Endothelial cell of hepatic sinusoid (primary cell): ENCODE results near the gene NEK10.

ENCODE experiments used
- in situ Hi-C: cut with HindIII; loops from 2 replicates; pipeline ENCODE4 v1.10.0; 2017; ENCODE audit warnings: low sequenced_read_pairs

Gene NEK10

DNA sequence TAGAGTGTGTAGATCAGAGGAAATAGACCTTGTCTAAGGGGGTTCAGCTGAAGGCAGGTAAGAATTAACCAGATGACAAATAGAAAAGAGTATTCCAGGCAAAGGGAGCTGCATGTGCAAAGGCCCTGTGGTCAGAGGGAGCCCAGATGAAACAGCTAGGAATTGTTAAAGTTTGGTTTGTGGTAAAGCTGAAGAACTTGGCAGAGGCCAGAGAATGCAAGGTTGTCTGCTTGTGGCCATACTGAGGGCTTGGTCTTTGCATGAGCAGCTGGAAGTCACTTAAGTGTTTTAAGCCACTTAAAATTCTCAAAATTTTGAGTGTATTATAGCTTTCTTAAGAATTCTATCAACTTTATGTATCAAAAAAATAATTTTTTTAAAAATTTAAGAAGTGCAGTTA, 116.5 kb downstream of the NEK10 start:
- in situ Hi-C loops: no loop called here

DNA sequence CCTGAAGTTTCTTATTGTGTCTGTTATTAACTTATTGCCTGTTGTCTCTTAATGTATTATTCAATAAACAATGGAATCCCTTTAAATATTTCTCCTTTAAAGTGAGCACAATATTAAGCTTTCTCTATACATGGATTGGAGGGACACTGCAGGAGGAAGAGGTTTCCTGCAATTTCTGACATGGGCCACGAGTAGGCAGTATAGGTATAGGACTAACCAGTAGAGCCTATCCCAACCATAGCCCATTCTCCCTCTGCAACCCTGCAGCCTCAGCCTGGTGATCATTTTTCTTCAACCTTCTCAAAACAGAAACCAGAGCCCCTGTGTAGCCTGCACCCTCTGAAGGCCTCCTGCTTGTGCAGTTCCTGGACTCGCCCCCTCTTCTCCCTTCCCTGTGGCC, 124.8 kb downstream of the NEK10 start:
- in situ Hi-C loops: no loop called here

DNA sequence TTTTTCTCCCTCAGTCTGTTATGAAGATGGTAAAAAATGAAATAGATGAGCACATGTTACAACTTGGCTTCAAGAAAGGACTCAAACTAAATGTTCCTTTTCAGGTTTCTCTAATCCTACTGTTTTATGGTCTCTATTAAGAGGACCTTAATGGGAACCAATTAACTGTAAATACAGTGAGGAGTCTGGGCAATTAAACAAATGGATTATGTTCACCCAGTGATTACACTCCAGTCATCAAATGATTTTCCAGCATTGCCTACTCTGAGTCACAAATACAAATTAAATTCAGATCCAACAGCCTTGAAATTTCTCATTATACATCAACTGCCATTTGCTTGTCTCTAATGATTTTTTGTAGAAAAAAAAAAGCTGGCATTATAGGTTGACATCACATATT, 129.2 kb downstream of the NEK10 start:
- in situ Hi-C loops: no loop called here

- in situ Hi-C loops: loop anchor here (5.0 kb wide), 1 partner anchor 42 kb away; no protein-coding TSS in a partner anchor
These were observed 140.4 kb downstream of the NEK10 start for GRCh38 chr3:27228805-27229204.

DNA sequence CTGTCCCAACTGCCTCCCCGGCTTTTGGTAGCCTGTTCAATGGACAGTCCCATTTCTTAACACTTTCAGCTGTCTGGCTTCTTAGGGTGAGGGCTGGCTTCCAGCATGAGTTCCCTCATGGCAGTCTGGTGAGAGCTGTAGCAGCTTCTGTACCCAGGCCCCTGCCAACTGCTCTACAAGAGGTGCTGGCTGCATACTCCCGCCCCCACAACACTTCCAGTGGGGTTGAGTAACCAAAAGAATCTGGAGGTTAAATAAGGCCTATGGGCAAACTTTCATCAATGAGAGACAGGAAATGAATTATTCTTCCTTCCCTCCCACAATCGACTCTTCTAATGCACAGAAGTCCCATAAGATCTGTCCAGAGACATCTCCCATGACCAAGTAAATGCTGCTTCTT, 145.0 kb downstream of the NEK10 start:
- in situ Hi-C loops: no loop called here

DNA sequence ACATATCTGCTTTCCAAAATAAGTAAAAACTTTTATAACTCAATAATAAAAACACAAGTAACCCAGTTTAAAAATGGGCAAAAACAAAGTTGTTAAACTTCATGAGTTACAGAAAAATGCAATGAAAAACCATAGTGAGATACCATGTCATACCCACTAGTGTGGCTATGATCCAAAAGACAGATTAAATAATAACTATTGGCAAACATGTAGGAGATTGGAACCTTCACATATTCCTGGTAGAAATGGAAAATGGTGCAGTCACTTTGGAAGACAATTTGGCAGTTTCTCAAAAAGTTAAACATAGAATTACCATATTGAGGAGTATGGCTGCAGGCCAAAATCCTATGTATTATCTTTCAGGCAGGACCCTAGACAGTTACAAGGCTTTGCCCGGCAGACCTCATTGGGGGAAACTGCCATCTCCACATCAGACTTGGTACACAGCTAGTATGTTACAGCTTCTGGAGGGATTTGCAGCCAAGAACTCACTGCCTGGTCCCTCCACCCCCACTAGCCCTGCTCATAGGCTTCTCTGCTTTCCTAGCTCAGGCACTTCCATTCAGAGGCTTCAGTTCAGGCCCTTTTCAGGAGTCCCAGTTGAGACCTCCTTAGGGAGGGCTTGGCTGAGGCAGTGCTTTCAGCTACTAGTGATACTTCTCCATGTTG, 147.8 kb downstream of the NEK10 start:
- in situ Hi-C loops: no loop called here

DNA sequence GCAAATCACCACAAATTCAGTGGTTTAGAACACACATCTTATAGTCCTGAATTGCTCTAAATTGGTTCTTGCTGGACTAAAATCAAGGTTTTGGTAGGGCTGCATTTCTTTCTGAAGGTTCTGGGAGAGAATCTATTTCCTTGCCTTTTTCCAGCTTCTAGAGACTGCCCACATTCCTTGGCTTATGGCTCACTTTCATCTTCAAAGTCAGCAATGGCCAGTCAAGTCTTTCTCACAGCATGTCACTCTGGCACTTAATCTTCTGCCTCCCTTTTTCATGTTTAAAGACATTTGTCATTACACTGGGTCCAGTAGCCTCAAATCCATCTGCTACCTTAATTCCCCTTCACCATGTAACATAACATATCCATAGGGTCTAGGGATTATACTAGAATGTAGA, 149.0 kb downstream of the NEK10 start:
- in situ Hi-C loops: no loop called here

- in situ Hi-C loops: no loop called here
These were observed 149.9 kb downstream of the NEK10 start for GRCh38 chr3:27219127-27219845.

DNA sequence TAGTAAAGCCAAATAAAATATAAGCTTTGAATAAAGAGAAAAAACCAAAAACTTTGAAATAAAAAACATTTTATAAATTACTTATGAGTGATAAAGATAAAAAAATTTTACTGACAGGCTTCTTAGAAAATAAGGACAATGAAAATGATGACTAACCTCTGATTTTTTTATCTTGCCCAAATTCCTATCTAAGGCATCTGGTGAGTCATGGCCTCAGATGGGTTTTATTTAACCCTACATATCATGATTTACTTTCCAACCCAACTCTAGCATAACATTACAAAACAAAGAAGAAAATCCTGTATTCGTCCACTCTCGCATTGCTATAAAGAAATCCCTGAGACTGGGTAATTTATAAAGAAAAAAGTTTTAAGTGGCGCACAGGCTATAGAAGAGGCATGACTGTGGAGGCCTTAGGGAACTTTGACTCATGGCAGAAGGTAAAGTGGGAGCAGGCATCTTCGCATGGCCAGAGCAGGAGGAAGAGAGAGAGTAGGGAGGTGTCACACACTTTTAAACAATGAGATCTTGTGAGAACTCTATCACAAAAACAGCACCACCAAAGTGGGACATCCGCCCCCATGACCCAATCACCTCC, 152.1 kb downstream of the NEK10 start:
- in situ Hi-C loops: no loop called here

DNA sequence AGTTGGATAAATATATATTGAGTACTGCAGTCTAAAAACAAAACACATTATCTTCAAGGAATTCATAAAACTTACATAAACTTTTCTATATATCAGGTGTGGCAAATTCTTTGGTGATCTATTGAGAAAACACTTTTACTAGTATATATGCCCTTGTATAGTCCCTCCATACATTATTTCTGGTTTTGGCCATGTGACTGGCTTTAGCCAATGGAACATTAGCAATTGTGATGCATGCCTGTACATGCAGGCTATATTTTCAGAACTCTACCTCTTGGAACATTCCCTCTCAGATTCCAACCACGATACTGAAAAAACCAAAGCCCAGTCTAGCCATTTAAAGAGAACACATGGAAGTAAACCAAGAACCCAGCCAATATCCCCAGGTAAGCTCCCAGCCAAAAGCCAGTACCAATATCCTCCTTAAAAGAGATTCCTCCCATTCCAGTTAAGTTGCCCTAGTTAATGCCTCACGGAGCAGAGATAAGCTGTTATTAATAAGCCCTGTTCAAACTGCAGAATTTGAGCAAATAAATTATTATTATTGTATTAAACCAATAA, 152.8 kb downstream of the NEK10 start:
- in situ Hi-C loops: no loop called here

- in situ Hi-C loops: no loop called here
These were observed 155.7 kb downstream of the NEK10 start for GRCh38 chr3:27213450-27213849.

DNA sequence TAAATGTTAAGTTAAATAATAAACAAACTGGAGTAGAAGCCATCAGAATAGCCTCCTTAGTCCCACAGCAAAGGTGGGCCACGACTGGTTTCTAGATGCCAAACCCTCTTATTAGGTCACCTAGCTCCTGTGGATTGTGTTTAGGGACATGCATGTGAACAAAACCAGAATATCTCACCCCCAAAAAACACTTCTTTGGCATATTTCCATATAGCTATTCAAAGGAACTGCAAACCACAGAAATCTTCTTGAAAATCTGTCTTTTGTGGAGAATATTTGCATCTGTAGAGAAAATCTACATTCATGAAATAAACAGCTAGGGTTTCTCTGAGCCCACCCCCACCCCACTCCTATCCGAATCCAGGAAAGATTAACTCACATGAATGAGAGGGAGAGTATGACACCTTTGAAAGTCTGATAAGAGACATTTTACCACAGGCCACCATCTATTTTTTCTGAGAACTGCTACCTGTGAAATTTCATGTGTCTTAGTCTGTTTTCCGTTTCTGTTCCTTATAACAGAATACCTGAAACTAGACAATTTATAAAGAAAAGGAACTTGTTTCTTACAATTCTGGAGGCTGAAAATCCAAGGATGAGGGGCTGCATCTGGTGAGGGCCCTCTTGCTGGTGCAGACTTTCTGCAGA, 159.4 kb downstream of the NEK10 start:
- in situ Hi-C loops: no loop called here

- in situ Hi-C loops: no loop called here
These were observed 160.1 kb downstream of the NEK10 start for GRCh38 chr3:27208961-27209616.

DNA sequence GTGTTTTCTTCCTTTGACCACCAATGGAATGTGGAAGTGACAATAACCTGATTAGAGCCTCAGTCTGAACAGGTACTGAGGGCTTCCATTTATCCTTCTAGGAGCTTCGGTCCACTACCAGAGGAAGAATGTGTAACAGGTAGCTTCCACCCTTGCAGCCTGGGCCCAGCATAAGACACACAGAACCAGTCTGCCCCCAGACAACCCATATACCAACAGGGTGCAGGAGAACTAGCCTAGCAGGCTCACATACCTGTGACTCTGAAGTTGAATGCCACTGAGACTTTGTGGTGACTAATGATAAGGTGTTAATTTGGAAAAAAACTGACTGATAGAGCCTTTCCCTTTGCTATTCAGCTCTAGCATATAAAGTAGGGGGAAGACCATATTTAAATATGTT, 166.2 kb downstream of the NEK10 start:
- in situ Hi-C loops: no loop called here

GRCh38 chr3:27201492-27201891, 167.7 kb downstream of the NEK10 start:
- in situ Hi-C loops: no loop called here

DNA sequence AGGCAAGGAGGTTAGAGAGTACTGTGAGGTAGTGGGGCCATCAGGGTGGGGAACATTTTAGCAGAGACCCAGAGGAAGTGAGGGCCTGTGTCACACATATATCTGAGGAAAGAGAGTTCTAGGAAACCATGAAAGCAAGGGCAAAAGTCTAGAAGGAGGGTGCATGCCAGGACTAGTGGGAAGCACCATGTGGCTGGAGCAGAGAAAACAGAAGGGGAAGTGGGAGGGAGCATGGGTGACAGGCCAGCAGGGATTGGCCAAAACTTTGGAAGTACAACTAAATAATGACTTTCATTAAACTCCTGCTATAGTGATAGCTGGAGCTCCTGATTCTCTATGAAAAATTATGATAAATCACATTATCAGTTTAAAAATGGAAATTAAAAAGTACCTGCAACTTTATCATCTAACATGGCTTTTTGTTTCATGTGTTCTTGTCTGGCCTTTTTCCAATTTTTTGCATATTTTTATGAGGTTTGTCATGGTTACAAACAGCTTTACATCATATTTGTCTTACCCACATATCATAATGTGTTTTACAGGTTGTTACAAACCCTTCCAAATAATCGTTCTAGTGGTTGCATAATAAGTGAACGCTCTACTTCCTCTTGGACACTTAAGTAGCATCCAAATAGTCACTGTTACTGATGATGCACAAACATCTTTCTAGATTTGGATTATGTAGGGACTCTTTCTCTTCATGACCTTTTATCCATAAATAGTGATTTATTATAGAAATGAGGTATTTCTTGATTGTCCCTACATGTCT, 168.3 kb downstream of the NEK10 start:
- in situ Hi-C loops: no loop called here

- in situ Hi-C loops: no loop called here
These were observed 174.2 kb downstream of the NEK10 start for GRCh38 chr3:27194861-27195483.

DNA sequence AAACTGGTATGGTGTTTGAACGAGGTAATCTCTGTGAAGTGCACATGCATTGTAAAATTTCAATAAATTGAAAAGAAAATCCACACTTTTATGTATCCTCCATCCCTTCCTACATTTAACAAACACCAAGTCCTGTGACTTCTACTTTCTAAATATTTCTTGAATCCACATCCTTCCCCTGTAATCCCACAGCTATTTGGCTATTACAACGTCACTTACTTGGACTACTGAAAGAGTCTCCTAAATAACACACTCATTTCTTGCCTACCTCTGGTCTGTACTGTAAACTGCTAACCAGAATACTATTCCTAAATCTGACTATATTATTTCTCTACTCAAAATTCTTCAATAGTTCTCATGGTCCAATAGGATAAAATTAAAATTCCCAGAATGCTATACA, 176.1 kb downstream of the NEK10 start:
- in situ Hi-C loops: no loop called here

- in situ Hi-C loops: loop anchor here (5.0 kb wide), 2 partner anchors 41 to 49 kb away; no protein-coding TSS in a partner anchor
These were observed 183.2 kb downstream of the NEK10 start for GRCh38 chr3:27186013-27186412.
